MM.1S (cell line): ENCODE results near the gene SLC6A20.

Experiments
- EZH2 ChIP-seq: fragments of 300-600 bp; sonication (generic); optimal IDR thresholded peaks from 2 replicates; pipeline ENCODE3; 2017; ENCODE audit warnings: low read depth, mild to moderate bottlenecking, antibody characterized with exemption, low read length, mixed read lengths
- EZH2phosphoT487 ChIP-seq: fragments of 300-600 bp; sonication (generic); IDR thresholded peaks from 2 replicates; pipeline ENCODE4 v1.6.1; 2018; ENCODE audit warnings: antibody characterized with exemption, low read length
- TF ChIP-seq, protein P1 (sequence below): fragments of 300-600 bp; sonication (generic); IDR thresholded peaks from 2 replicates; pipeline ENCODE4 v1.5.1; 2016; ENCODE audit warnings: antibody characterized with exemption, low read length, mixed read lengths

DNA sequence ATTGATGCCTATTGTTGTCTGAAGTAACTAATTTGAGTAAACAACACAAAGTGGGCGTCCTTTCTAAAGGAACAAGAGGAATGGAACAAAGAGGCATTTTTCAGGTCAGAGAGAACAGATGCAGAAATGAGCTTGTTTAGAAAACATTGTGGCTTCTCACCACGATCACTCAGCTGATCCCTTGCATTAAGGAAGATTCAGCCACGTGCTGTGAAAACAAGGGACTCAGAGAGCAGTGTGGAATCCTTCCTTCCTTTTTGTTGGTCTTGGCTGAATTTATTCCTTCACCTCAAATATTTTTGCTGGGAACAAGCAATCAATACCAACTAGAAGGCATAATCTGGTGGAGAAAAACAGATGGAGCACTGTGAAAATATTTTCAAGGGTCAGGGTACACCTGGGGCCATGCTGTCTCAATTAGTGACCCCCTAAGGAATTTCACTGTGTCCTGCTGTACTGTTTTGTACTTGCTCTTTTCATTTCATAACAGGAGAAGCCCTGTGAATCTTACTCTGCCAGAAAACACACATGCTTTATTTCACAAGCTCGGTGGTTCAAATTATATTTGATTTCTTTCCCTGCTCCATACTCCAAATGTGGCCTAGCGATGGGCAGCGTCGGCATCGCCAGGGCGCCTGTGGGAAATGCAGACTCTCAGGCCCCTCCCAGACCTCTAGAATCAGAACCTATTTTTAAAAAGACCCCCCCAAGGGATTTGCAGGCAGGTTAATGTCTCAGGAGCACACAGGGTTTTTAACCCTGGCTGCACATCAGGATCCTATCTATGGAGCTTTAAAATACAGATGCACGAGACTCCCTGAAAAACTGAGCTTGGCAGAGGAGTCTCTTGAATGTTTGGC is 11.6 kb upstream of the SLC6A20 start:
- TF ChIP-seq, protein P1, sequence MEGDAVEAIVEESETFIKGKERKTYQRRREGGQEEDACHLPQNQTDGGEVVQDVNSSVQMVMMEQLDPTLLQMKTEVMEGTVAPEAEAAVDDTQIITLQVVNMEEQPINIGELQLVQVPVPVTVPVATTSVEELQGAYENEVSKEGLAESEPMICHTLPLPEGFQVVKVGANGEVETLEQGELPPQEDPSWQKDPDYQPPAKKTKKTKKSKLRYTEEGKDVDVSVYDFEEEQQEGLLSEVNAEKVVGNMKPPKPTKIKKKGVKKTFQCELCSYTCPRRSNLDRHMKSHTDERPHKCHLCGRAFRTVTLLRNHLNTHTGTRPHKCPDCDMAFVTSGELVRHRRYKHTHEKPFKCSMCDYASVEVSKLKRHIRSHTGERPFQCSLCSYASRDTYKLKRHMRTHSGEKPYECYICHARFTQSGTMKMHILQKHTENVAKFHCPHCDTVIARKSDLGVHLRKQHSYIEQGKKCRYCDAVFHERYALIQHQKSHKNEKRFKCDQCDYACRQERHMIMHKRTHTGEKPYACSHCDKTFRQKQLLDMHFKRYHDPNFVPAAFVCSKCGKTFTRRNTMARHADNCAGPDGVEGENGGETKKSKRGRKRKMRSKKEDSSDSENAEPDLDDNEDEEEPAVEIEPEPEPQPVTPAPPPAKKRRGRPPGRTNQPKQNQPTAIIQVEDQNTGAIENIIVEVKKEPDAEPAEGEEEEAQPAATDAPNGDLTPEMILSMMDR: no peak
- TF ChIP-seq EZH2 (no peak), EZH2phosphoT487 (no peak)
